H1 (cell line): ENCODE measurements around the gene SHQ1. TPM values are rescaled to one million over a fixed set of nuclear protein-coding genes. Genes with fewer than 3 reads are reported as not detected.

Experiments
- ATF2 ChIP-seq: IDR thresholded peaks from 2 replicates; pipeline ENCODE4 v1.6.1; 2012; ENCODE audit warnings: low read length, inconsistent platforms
- BACH1 ChIP-seq: IDR thresholded peaks from 2 replicates; pipeline ENCODE4 v1.6.1; 2012; ENCODE audit warnings: low read length, improper control_type of control experiment
- GTF2F1 ChIP-seq: IDR thresholded peaks from 2 replicates; pipeline ENCODE4 v1.6.1; 2012; ENCODE audit warnings: low read depth, low read length, improper control_type of control experiment, borderline replicate concordance
- HDAC2 ChIP-seq, 2 experiments: fragments of 300-600 bp in 1 of 2; sonication (generic) in 1 of 2; IDR thresholded peaks; 2 replicates each; pipeline ENCODE4 v1.6.1; 2011 to 2012; ENCODE audit warnings: low read depth in 2 of 2, low read length in 2 of 2, mild to moderate bottlenecking in 2 of 2, moderate library complexity in 2 of 2, borderline replicate concordance in 1 of 2, inconsistent platforms in 1 of 2
- MAX ChIP-seq: IDR thresholded peaks from 2 replicates; pipeline ENCODE4 v1.6.1; 2012; ENCODE audit warnings: inconsistent platforms
- polyA plus RNA-seq, 7 experiments: library from polyadenylated mRNA; depleted of rRNA in 3 of 7; stranded (reverse) in 5 of 7; unstranded in 2 of 7; fragments of >200 nt in 5 of 7; fragments of 200-250 nt in 2 of 7; gene quantifications; 1 replicate in 5 of 7; 2 replicates in 1 of 7; 4 replicates in 1 of 7; pipeline versions ENCODE4 v1.2.1 to v1.2.3, GENCODE V29; 2011 to 2013; ENCODE audit warnings: missing spikeins in 2 of 7, mixed read lengths in 2 of 7
- total RNA-seq: library from RNA; stranded (reverse); fragmentation: NEBNext Ultra II Directional; extraction: Animal tissue kit (Norgen Biotek cat#: 25700); gene quantifications from 2 replicates; pipeline ENCODE4 v1.2.1, GENCODE V29; 2021

The SHQ1 gene
- total and polyA plus RNA-seq, 2 of the 8 experiments (the other 6 are each of a cell fraction or from before 2014, with no cell fraction given): 10.7 to 34.4 TPM

- no peak for TF ChIP-seq MAX
- TF ChIP-seq GTF2F1: no peak
- no peak for TF ChIP-seq HDAC2 (IDR thresholded peaks at IDR 0.05; ENCODE audit: borderline replicate concordance in 1 of 2, low read depth in 2 of 2, low read length in 2 of 2)
- no peak for TF ChIP-seq ATF2
- TF ChIP-seq BACH1: no peak
Observed at GRCh38 chr3:72760225-72760624, 88.0 kb downstream of the SHQ1 start (continued).
